Measurements from ENCODE around the gene NLN.

NLN gene

DNA sequence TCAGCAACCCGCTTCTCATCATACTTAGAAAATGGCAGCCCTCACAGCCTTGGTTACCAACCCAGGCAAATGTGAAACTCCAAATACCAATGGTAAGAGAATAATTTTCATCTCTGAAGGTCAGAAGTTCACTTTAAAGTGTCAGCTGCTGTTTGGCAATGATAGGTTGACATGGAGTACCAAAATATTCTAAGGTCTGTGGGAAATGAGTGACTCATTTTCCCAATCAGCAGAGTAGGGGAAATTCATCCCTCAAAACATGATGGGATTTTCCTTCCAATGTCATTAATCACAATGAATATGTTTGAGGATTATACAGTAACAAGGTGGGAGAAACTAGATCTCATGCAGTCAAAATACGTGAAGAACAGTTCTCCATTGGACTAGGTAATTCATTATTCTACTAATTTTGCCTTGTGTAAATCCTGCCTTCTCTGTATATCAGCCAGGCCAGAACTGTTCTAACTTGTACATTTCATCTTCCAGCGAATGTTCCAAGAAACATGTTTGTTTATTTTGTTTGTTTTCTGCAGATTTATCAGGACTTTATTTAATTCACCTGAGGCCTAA, 151.3 kb downstream of the NLN start:
- Histone ChIP-seq H3K18ac (ENCODE audit: low read depth in 1 of 2, low read length in 2 of 2) (no peak overlapping the region), H3K14ac (ENCODE audit: low read length in 2 of 2) (no peak overlapping the region), H3K27me3 (ENCODE audit: control insufficient read depth in 1 of 2, insufficient read depth in 1 of 2, low read length in 2 of 2) (no peaks in the 10 kb centered on the region), H3K79me1 (replicated peaks; ENCODE audit: low read length, poor library complexity, severe bottlenecking) (no peaks in the 10 kb centered on the region), H2AFZ (ENCODE audit: low read depth, low read length) (no peak overlapping the region), H3K27ac (ENCODE audit: low read length, poor library complexity, severe bottlenecking) (no peak overlapping the region), H3K4me1 (ENCODE audit: control insufficient read depth, insufficient read depth, low read depth, low read length) (peaks cover 3% of the 10 kb centered on the region), H3K4me2 (ENCODE audit: low read length, poor library complexity, severe bottlenecking) (no peak overlapping the region), H4K8ac (ENCODE audit: low read length) (no peak overlapping the region), H3K36me3 (ENCODE audit: control insufficient read depth in 1 of 2, insufficient read depth in 2 of 2, low read depth in 1 of 2, low read length in 2 of 2) (no peaks in the 10 kb centered on the region), H2AK5ac (ENCODE audit: low read length, severe bottlenecking) (no peak overlapping the region), H2BK5ac (ENCODE audit: low read depth, low read length, poor library complexity, severe bottlenecking) (no peak overlapping the region), H4K91ac (ENCODE audit: low read length) (no peak overlapping the region), H3K9me3 (ENCODE audit: control insufficient read depth, low read length) (peaks cover 7% of the 10 kb centered on the region), H3K23ac (ENCODE audit: low read length in 2 of 2) (no peak overlapping the region), H3K4ac (ENCODE audit: low read depth in 1 of 2, low read length in 2 of 2) (no peak overlapping the region), H3K4me3 (ENCODE audit: insufficient read depth in 1 of 2, low read depth in 1 of 2, low read length in 2 of 2) (no peak overlapping the region), H2BK12ac (ENCODE audit: low read length in 2 of 2) (no peak overlapping the region), H2BK120ac (ENCODE audit: low read depth, low read length) (no peak overlapping the region), H3K9ac (ENCODE audit: low read length) (no peak overlapping the region), H2BK15ac (ENCODE audit: low read depth, poor library complexity, severe bottlenecking) (no peak overlapping the region)
- DNase-seq, result peak; percentile 11
- 100% methylated on average over 1 of the region's 3 CpGs for WGBS

DNA sequence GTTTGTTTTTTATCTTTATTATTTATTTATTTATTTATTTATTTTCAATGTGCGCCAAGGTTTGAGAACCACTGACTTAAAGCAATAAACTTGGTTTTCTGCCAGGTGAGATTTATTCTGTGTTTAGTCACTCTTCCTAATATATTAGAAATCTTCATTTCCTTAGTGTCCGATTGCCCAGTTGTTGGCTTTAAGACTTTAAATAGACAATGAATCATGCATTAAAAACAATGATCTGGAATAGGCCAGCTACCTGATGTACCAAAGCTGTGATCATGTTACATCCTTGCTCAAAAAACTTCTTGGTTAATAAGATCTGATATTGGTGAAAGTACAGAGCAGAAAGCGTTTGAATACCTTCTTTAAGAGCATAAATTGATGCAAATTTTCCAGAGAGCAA, 152.2 kb downstream of the NLN start:
- H3K9me3 ChIP-seq (ENCODE audit: control insufficient read depth, low read length), result peaks cover 8% of the 10 kb centered on the region
- no peak overlapping the region for H4K8ac ChIP-seq (ENCODE audit: low read length)
- no peak overlapping the region for H3K9ac ChIP-seq (ENCODE audit: low read length)
- no peak overlapping the region for H2AK5ac ChIP-seq (ENCODE audit: low read length, severe bottlenecking)
- no peaks in the 10 kb centered on the region for H3K4me1 ChIP-seq (ENCODE audit: control insufficient read depth, insufficient read depth, low read depth, low read length)
- H3K4ac ChIP-seq (ENCODE audit: low read depth in 1 of 2, low read length in 2 of 2), result no peak overlapping the region
- no CpG with 5 or more reads among the region's 3 CpGs for WGBS
- H3K4me2 ChIP-seq (ENCODE audit: low read length, poor library complexity, severe bottlenecking), result no peak overlapping the region
- no peak overlapping the region for H2BK5ac ChIP-seq (ENCODE audit: low read depth, low read length, poor library complexity, severe bottlenecking)
- DNase-seq, result no peak
- no peak overlapping the region for H2AFZ ChIP-seq (ENCODE audit: low read depth, low read length)
- H3K79me1 ChIP-seq (replicated peaks; ENCODE audit: low read length, poor library complexity, severe bottlenecking), result no peaks in the 10 kb centered on the region
- H3K23ac ChIP-seq (ENCODE audit: low read length in 2 of 2), result no peak overlapping the region
- H4K91ac ChIP-seq (ENCODE audit: low read length), result no peak overlapping the region
- H3K14ac ChIP-seq (ENCODE audit: low read length in 2 of 2), result no peak overlapping the region
- no peak overlapping the region for H2BK15ac ChIP-seq (ENCODE audit: low read depth, poor library complexity, severe bottlenecking)
- H3K4me3 ChIP-seq (ENCODE audit: insufficient read depth in 1 of 2, low read depth in 1 of 2, low read length in 2 of 2), result no peak overlapping the region
- no peak overlapping the region for H2BK12ac ChIP-seq (ENCODE audit: low read length in 2 of 2)
- H3K27me3 ChIP-seq (ENCODE audit: control insufficient read depth in 1 of 2, insufficient read depth in 1 of 2, low read length in 2 of 2), result no peaks in the 10 kb centered on the region
- H3K27ac ChIP-seq (ENCODE audit: low read length, poor library complexity, severe bottlenecking), result no peak overlapping the region
- no peak overlapping the region for H2BK120ac ChIP-seq (ENCODE audit: low read depth, low read length)
- no peak overlapping the region for H3K18ac ChIP-seq (ENCODE audit: low read depth in 1 of 2, low read length in 2 of 2)
- H3K36me3 ChIP-seq (ENCODE audit: control insufficient read depth in 1 of 2, insufficient read depth in 2 of 2, low read depth in 1 of 2, low read length in 2 of 2), result no peaks in the 10 kb centered on the region

DNA sequence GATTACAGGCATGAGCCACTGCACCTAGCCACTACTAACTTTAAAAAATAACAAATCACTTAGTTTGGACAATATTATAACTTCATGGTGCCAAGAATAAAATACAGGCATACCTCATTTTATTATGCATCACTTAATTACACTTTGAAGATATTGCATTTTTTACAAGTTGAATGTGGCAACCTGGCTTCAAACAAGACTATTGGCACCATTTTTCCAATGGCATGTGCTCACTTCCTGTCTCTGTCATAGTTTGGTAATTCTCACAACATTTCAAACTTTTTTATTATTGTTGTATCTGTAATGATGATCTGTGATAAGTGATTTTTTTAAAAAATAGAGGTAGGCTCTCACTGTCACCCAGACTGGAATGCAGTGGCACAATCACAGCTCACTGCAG, 154.5 kb downstream of the NLN start:
- Histone ChIP-seq H3K4me3 (ENCODE audit: insufficient read depth in 1 of 2, low read depth in 1 of 2, low read length in 2 of 2) (no peak overlapping the region), H2AK5ac (ENCODE audit: low read length, severe bottlenecking) (no peak overlapping the region), H2BK120ac (ENCODE audit: low read depth, low read length) (no peak overlapping the region), H3K4ac (ENCODE audit: low read depth in 1 of 2, low read length in 2 of 2) (no peak overlapping the region), H3K27me3 (ENCODE audit: control insufficient read depth in 1 of 2, insufficient read depth in 1 of 2, low read length in 2 of 2) (no peaks in the 10 kb centered on the region), H3K9ac (ENCODE audit: low read length) (no peak overlapping the region), H4K91ac (ENCODE audit: low read length) (no peak overlapping the region), H4K8ac (ENCODE audit: low read length) (no peak overlapping the region), H3K27ac (ENCODE audit: low read length, poor library complexity, severe bottlenecking) (no peak overlapping the region), H3K14ac (ENCODE audit: low read length in 2 of 2) (no peak overlapping the region), H3K18ac (ENCODE audit: low read depth in 1 of 2, low read length in 2 of 2) (no peak overlapping the region), H2AFZ (ENCODE audit: low read depth, low read length) (no peak overlapping the region), H3K9me3 (ENCODE audit: control insufficient read depth, low read length) (peaks cover 8% of the 10 kb centered on the region), H2BK15ac (ENCODE audit: low read depth, poor library complexity, severe bottlenecking) (no peak overlapping the region), H3K23ac (ENCODE audit: low read length in 2 of 2) (no peak overlapping the region), H2BK5ac (ENCODE audit: low read depth, low read length, poor library complexity, severe bottlenecking) (no peak overlapping the region), H3K4me1 (ENCODE audit: control insufficient read depth, insufficient read depth, low read depth, low read length) (no peaks in the 10 kb centered on the region), H3K36me3 (ENCODE audit: control insufficient read depth in 1 of 2, insufficient read depth in 2 of 2, low read depth in 1 of 2, low read length in 2 of 2) (no peaks in the 10 kb centered on the region), H3K79me1 (replicated peaks; ENCODE audit: low read length, poor library complexity, severe bottlenecking) (no peaks in the 10 kb centered on the region), H2BK12ac (ENCODE audit: low read length in 2 of 2) (no peak overlapping the region), H3K4me2 (ENCODE audit: low read length, poor library complexity, severe bottlenecking) (no peak overlapping the region)
- no peak for DNase-seq

DNA sequence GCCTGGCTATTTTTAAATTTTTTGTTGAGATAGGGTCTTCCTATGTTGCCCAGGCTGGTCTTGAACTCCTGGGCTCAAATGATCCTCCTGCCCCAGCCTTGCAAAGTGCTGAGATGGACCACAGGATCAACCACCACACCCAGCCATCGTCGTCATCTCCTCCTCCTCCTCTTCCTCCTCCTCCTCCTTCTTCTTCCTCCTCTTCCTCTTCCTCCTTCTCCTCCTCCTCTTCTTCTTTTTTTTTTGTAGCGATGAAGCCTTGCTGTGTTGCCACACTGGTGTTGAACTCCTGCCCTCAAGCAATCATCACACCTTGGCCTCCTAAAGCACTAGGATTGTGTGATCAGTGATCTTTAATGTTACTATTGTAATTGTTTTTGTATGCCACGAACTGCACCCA, 155.0 kb downstream of the NLN start:
- no peaks in the 10 kb centered on the region for H3K27me3 ChIP-seq (ENCODE audit: control insufficient read depth in 1 of 2, insufficient read depth in 1 of 2, low read length in 2 of 2)
- H3K4me3 ChIP-seq (ENCODE audit: insufficient read depth in 1 of 2, low read depth in 1 of 2, low read length in 2 of 2), result no peak overlapping the region
- no peak overlapping the region for H2AK5ac ChIP-seq (ENCODE audit: low read length, severe bottlenecking)
- 95% methylated on average over 2 of the region's 4 CpGs for WGBS
- no peak overlapping the region for H2BK120ac ChIP-seq (ENCODE audit: low read depth, low read length)
- H3K4ac ChIP-seq (ENCODE audit: low read depth in 1 of 2, low read length in 2 of 2), result no peak overlapping the region
- H3K79me1 ChIP-seq (replicated peaks; ENCODE audit: low read length, poor library complexity, severe bottlenecking), result no peaks in the 10 kb centered on the region
- no peak overlapping the region for H3K23ac ChIP-seq (ENCODE audit: low read length in 2 of 2)
- no peak overlapping the region for H3K18ac ChIP-seq (ENCODE audit: low read depth in 1 of 2, low read length in 2 of 2)
- H3K4me1 ChIP-seq (ENCODE audit: control insufficient read depth, insufficient read depth, low read depth, low read length), result no peaks in the 10 kb centered on the region
- H3K14ac ChIP-seq (ENCODE audit: low read length in 2 of 2), result no peak overlapping the region
- H2BK5ac ChIP-seq (ENCODE audit: low read depth, low read length, poor library complexity, severe bottlenecking), result no peak overlapping the region
- H3K27ac ChIP-seq (ENCODE audit: low read length, poor library complexity, severe bottlenecking), result no peak overlapping the region
- no peak overlapping the region for H4K8ac ChIP-seq (ENCODE audit: low read length)
- H3K4me2 ChIP-seq (ENCODE audit: low read length, poor library complexity, severe bottlenecking), result no peak overlapping the region
- no peak overlapping the region for H4K91ac ChIP-seq (ENCODE audit: low read length)
- H3K36me3 ChIP-seq (ENCODE audit: control insufficient read depth in 1 of 2, insufficient read depth in 2 of 2, low read depth in 1 of 2, low read length in 2 of 2), result no peaks in the 10 kb centered on the region
- peaks cover 12% of the 10 kb centered on the region for H3K9me3 ChIP-seq (ENCODE audit: control insufficient read depth, low read length)
- no peak overlapping the region for H2AFZ ChIP-seq (ENCODE audit: low read depth, low read length)
- H2BK15ac ChIP-seq (ENCODE audit: low read depth, poor library complexity, severe bottlenecking), result no peak overlapping the region
- H2BK12ac ChIP-seq (ENCODE audit: low read length in 2 of 2), result no peak overlapping the region
- H3K9ac ChIP-seq (ENCODE audit: low read length), result no peak overlapping the region
- no peak for DNase-seq
